Heart left ventricle (tissue), 16 donors: ENCODE data around the gene ITGAX. TPM values are rescaled to one million over a fixed set of nuclear protein-coding genes. Genes with fewer than 3 reads are reported as not detected.
A peak's percentile ranks its signal among the peaks of the same experiment; 100 is the strongest.

Experiments
- ATAC-seq, 4 donors: fragments of 200-7000 bp; cut with Tn5 transposase; one replicate each; pipeline ENCODE4 v1.9.1; 2020 to 2022; ENCODE audit warnings: moderate library complexity in 4 of 4, mild to moderate bottlenecking in 3 of 4, moderate number of reproducible peaks in 1 of 4
- DNase-seq, 5 donors: peaks; one replicate each; pipeline ENCODE4 v3.0.0-alpha.2; 2020
- H3K27ac ChIP-seq, 12 donors: fragments of 200-600 bp; sonication (generic) in 4 of 12; one replicate each; pipeline versions ENCODE4 v1.5.0 to v1.8.0; 2016 to 2022; ENCODE audit warnings: mild to moderate bottlenecking in 2 of 12
- H3K27me3 ChIP-seq, 9 donors: fragments of 200-600 bp; sonication (generic) in 2 of 9; one replicate each; pipeline versions ENCODE4 v1.5.1 to v1.8.0; 2016 to 2022; ENCODE audit warnings: mild to moderate bottlenecking in 3 of 9
- H3K36me3 ChIP-seq, 9 donors: fragments of 200-600 bp; sonication (generic) in 2 of 9; one replicate each; pipeline versions ENCODE4 v1.5.0 to v1.8.0; 2018 to 2022; ENCODE audit warnings: mild to moderate bottlenecking in 2 of 9
- H3K4me1 ChIP-seq, 12 donors: fragments of 200-600 bp; sonication (generic) in 4 of 12; one replicate each; pipeline versions ENCODE4 v1.5.0 to v1.8.0; 2016 to 2022; ENCODE audit warnings: mild to moderate bottlenecking in 3 of 12
- H3K4me3 ChIP-seq, 12 donors: fragments of 200-600 bp; sonication (generic) in 4 of 12; one replicate each; pipeline versions ENCODE4 v1.5.0 to v1.8.0; 2017 to 2022; ENCODE audit warnings: mild to moderate bottlenecking in 9 of 12, moderate library complexity in 4 of 12
- H3K9me3 ChIP-seq, 12 donors: fragments of 200-600 bp; sonication (generic) in 4 of 12; one replicate each; pipeline versions ENCODE4 v1.5.0 to v1.8.0; 2016 to 2022; ENCODE audit warnings: mild to moderate bottlenecking in 1 of 12
- CTCF ChIP-seq, 12 donors: fragments of 200-600 bp; sonication (generic) in 4 of 12; IDR thresholded peaks; one replicate each; pipeline versions ENCODE4 v1.5.0 to v1.8.0; 2018 to 2022; ENCODE audit warnings: antibody characterized with exemption in 12 of 12, mild to moderate bottlenecking in 5 of 12
- POLR2A ChIP-seq, 2 donors: fragments of 450-650 bp; IDR thresholded peaks; one replicate each; pipeline ENCODE4 v1.6.1; 2017; ENCODE audit warnings: antibody characterized with exemption in 2 of 2, mild to moderate bottlenecking in 2 of 2, moderate library complexity in 2 of 2
- WGBS, 4 donors: extraction: QIAGEN DNeasy Blood & Tissue Kit in 2 of 4; methylation state at CpG; one replicate each; pipeline versions ENCODE4 v1.1.5 to v1.1.7; 2013 to 2018; 5-methylcytosine and 5-hydroxymethylcytosine counted together
- intact Hi-C, 10 donors: fragments of 100-400 bp; cut with DNase I; formaldehyde crosslinking; loops; one replicate each; pipeline versions ENCODE4 v1.11.1 to v1.14.2; 2022
- polyA plus RNA-seq, 2 donors: library from polyadenylated mRNA; stranded (reverse); fragments of 200-250 nt; gene quantifications; one replicate each; pipeline ENCODE4 v1.2.3, GENCODE V29; 2013
- total RNA-seq, 9 donors: library from RNA; depleted of rRNA in 2 of 9; stranded (reverse); fragments of >200 nt in 2 of 9; fragmentation: NEBNext Ultra II Directional in 3 of 9; extraction: Animal tissue kit (Norgen Biotek cat#: 25700) in 3 of 9; gene quantifications; one replicate each; pipeline versions ENCODE4 v1.1.0 to v1.2.4, GENCODE V29; 2016 to 2023
- donor health status: ischemic (EF 13 %, LVEDD 7.1; RV severe dilation, severe dysfunction).
- donor health status: healthy with polysubstance abuse.
- donor health status: DM: no; HTN: yes; CAD: no.
- donor health status: DM: no; HTN: no; CAD: no.
- donor health status: ischemic (EF 25% LVEDD 6.9; RV normal size, moderate dysfunction).
- donor health status: ischemic (EF 25% LVEDD 5.7; RV mildly dilated, moderate dysfunction).
- donor health status: healthy.
- donor health status: DM: yes; HTN: yes; CAD: no.
- donor health status: ischemic (EF 35%, LVEDD 5.7; RV mildly dilated, moderate dysfunction).
- donor health status: nonischemic (EF 11% LVEDD 7.7; RV severe dilation, severe dysfunction).
- donor health status: DM: yes; HTN: yes; CAD: no.
- donor health status: PGD.
- donor health status: ischemic (EF 29% LVEDD 5.4; RV normal size, mild dysfunction).
- donor health status: nonischemic (EF 23%, LVEDD 6.1; RV moderate dilation, normal function).

The ITGAX gene
- total and polyA plus RNA-seq, 11 donors, result 0.73 to 52.7 (median 2.0) TPM

- WGBS, 4 donors, result 85 to 91% (median 87%) methylated on average over 8 of the region's 8 CpGs
- Histone ChIP-seq H3K4me3 (no peak overlapping the region), H3K36me3 (no peaks in the 10 kb centered on the region), H3K27ac (no peak overlapping the region), H3K9me3 (no peaks in the 10 kb centered on the region), H3K4me1 (peaks cover 0 to 24% (median 0%) of the 10 kb centered on the region in 12 donors), H3K27me3 (peaks cover 0 to 5% (median 0%) of the 10 kb centered on the region in 9 donors)
- ATAC-seq (no peak), DNase-seq (peak in 1 of 5 donors; percentile 8)
- no peak for TF ChIP-seq POLR2A (IDR thresholded peaks at IDR 0.05)
- TF ChIP-seq CTCF (IDR thresholded peaks at IDR 0.05), result no peak
- intact Hi-C loops, result loop anchor here in 1 of 10 donors (5.0 kb wide), 1 partner anchor 96 kb away; no protein-coding TSS in a partner anchor
These were observed 8.7 kb downstream of the ITGAX start for GRCh38 chr16:31363721-31364120.

GRCh38 chr16:31364421-31364820 lies 9.4 kb downstream of the ITGAX start:
- Histone ChIP-seq H3K27ac (no peak overlapping the region), H3K36me3 (no peaks in the 10 kb centered on the region), H3K27me3 (peaks cover 0 to 5% (median 0%) of the 10 kb centered on the region in 9 donors), H3K9me3 (no peaks in the 10 kb centered on the region), H3K4me1 (peaks cover 0 to 24% (median 0%) of the 10 kb centered on the region in 12 donors), H3K4me3 (no peak overlapping the region)
- intact Hi-C loops, result loop anchor here in 1 of 10 donors (5.0 kb wide), 1 partner anchor 97 kb away; no protein-coding TSS in a partner anchor
- ATAC-seq (no peak), DNase-seq (peak in 1 of 5 donors; percentile 8)
- WGBS, 4 donors, result 72 to 86% (median 80%) methylated on average over 6 of the region's 6 CpGs
- no peak for TF ChIP-seq POLR2A (IDR thresholded peaks at IDR 0.05)
- no peak for TF ChIP-seq CTCF (IDR thresholded peaks at IDR 0.05)

- 87 to 90% (median 88%) methylated on average over 7 of the region's 7 CpGs for WGBS, 4 donors
- H3K27ac ChIP-seq, result no peak overlapping the region
- intact Hi-C loops, result no loop called here
- peak in 1 of 5 donors; percentile 3 for DNase-seq
- peaks cover 0 to 24% (median 0%) of the 10 kb centered on the region in 12 donors for H3K4me1 ChIP-seq
- ATAC-seq, result peak in 1 of 4 donors; percentile 11
- peaks cover 0 to 5% (median 0%) of the 10 kb centered on the region in 9 donors for H3K27me3 ChIP-seq
- no peaks in the 10 kb centered on the region for H3K9me3 ChIP-seq
- no peak overlapping the region for H3K4me3 ChIP-seq
- H3K36me3 ChIP-seq, result no peaks in the 10 kb centered on the region
- TF ChIP-seq POLR2A (IDR thresholded peaks at IDR 0.05) (no peak), CTCF (IDR thresholded peaks at IDR 0.05) (no peak)
These were observed 10.3 kb downstream of the ITGAX start for GRCh38 chr16:31365131-31365865.

GRCh38 chr16:31367853-31368252 lies 12.9 kb downstream of the ITGAX start:
- DNase-seq (no peak), ATAC-seq (peak in 2 of 4 donors; percentile 61 to 64)
- no peaks in the 10 kb centered on the region for H3K9me3 ChIP-seq
- H3K36me3 ChIP-seq, result peaks cover 0 to 7% (median 0%) of the 10 kb centered on the region in 9 donors
- no peak for TF ChIP-seq POLR2A (IDR thresholded peaks at IDR 0.05)
- TF ChIP-seq CTCF (IDR thresholded peaks at IDR 0.05), result no peak
- H3K27ac ChIP-seq, result peak overlapping the region in 1 of 12 donors; percentile 58
- intact Hi-C loops, result no loop called here
- H3K4me3 ChIP-seq, result no peak overlapping the region
- peaks cover 0 to 24% (median 0%) of the 10 kb centered on the region in 12 donors for H3K4me1 ChIP-seq
- WGBS, 4 donors, result 77 to 82% (median 80%) methylated on average over 3 of the region's 3 CpGs
- peaks cover 0 to 7% (median 0%) of the 10 kb centered on the region in 9 donors for H3K27me3 ChIP-seq
